HepG2 (cell line): ENCODE results near the gene SLC2A14.

Experiments
- BHLHE40 ChIP-seq: IDR thresholded peaks from 2 replicates; pipeline ENCODE4 v1.6.1; 2011; ENCODE audit warnings: low read length, improper control_type of control experiment
- GZF1 ChIP-seq: sonication (generic); formaldehyde crosslinking; IDR thresholded peaks from 2 replicates; pipeline ENCODE4 v1.5.1; 2020; ENCODE audit warnings: mild to moderate bottlenecking, missing genetic modification reagents
- SALL1 ChIP-seq: sonication (generic); formaldehyde crosslinking; IDR thresholded peaks from 2 replicates; pipeline ENCODE4 v1.8.0; 2022; ENCODE audit warnings: mild to moderate bottlenecking, missing genetic modification reagents
- ZNF282 ChIP-seq: fragments of 450-650 bp; IDR thresholded peaks from 2 replicates; pipeline ENCODE4 v1.6.1; 2018; ENCODE audit not compliant: partially characterized antibody
- ZNF780A ChIP-seq: sonication (generic); formaldehyde crosslinking; IDR thresholded peaks from 2 replicates; pipeline ENCODE4 v1.8.0; 2022; ENCODE audit warnings: mild to moderate bottlenecking, missing genetic modification reagents, moderate library complexity

- TF ChIP-seq GZF1 (no peak), BHLHE40 (no peak), ZNF780A (CRISPR knock-in tag) (no peak), SALL1 (CRISPR knock-in tag) (no peak), ZNF282 (no peak)
Measured at GRCh38 chr12:7864601-7865150, 8.0 kb downstream of the SLC2A14 start.
